Neutrophil (primary cell): Measurements from ENCODE around the gene ITGA1.

Experiments used
- H3K27ac ChIP-seq: fragments of 200-600 bp; sonication (generic); 2 replicates; pipeline ENCODE4 v1.5.1; 2016; ENCODE audit warnings: mild to moderate bottlenecking, moderate library complexity
- H3K27me3 ChIP-seq: fragments of 200-600 bp; sonication (generic); 2 replicates; pipeline ENCODE4 v1.6.0; 2016; ENCODE audit warnings: mild to moderate bottlenecking
- H3K36me3 ChIP-seq: fragments of 200-600 bp; sonication (generic); 2 replicates; pipeline ENCODE4 v1.5.1; 2017
- H3K4me1 ChIP-seq, 2 experiments: fragments of 200-600 bp in 1 of 2; sonication (generic) in 1 of 2; 1 replicate in 1 of 2; 2 replicates in 1 of 2; pipeline versions ENCODE4 v1.5.1 to v1.6.1; 2013 to 2016; ENCODE audit warnings: low read depth in 1 of 2, low read length in 1 of 2, mild to moderate bottlenecking in 1 of 2, moderate library complexity in 1 of 2; ENCODE audit not compliant: control insufficient read depth in 1 of 2, insufficient read depth in 1 of 2
- H3K4me3 ChIP-seq, 2 experiments: fragments of 200-600 bp in 1 of 2; sonication (generic) in 1 of 2; 1 replicate in 1 of 2; 2 replicates in 1 of 2; pipeline ENCODE4 v1.5.1; 2013 to 2016; ENCODE audit warnings: low read depth in 1 of 2, low read length in 1 of 2, mild to moderate bottlenecking in 1 of 2, moderate library complexity in 1 of 2
- H3K9me3 ChIP-seq: fragments of 200-600 bp; sonication (generic); 2 replicates; pipeline ENCODE4 v1.5.1; 2016
- TF ChIP-seq, protein P1 (sequence below): fragments of 200-600 bp; sonication (generic); IDR thresholded peaks from 2 replicates; pipeline ENCODE4 v1.5.1; 2016; ENCODE audit warnings: antibody characterized with exemption

The ITGA1 gene

DNA sequence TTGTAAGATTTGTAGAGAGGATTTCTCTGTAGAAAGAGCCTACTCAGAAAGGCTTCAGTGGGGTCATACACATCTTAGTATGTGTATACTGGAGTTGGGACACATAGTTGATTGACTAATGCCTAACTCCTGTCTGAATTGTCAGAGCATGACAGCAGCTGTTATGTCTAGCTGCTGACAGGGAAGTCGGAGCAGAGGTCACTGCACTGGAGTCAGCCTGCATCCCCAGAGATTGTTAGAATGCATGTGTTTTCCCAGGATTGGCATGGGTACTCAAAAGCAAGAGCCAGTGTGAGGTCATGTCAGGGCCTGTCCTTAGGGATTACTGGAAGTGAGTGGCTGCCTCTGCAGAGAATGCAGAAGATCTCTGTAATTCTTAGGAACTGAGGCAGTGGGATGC is 82.7 kb downstream of the ITGA1 start:
- H3K27ac ChIP-seq, result no peak overlapping the region
- no peaks in the 10 kb centered on the region for H3K27me3 ChIP-seq
- no peaks in the 10 kb centered on the region for H3K36me3 ChIP-seq
- H3K9me3 ChIP-seq, result no peaks in the 10 kb centered on the region
- no peak overlapping the region for H3K4me3 ChIP-seq
- H3K4me1 ChIP-seq, result no peaks in the 10 kb centered on the region
- TF ChIP-seq, protein P1, sequence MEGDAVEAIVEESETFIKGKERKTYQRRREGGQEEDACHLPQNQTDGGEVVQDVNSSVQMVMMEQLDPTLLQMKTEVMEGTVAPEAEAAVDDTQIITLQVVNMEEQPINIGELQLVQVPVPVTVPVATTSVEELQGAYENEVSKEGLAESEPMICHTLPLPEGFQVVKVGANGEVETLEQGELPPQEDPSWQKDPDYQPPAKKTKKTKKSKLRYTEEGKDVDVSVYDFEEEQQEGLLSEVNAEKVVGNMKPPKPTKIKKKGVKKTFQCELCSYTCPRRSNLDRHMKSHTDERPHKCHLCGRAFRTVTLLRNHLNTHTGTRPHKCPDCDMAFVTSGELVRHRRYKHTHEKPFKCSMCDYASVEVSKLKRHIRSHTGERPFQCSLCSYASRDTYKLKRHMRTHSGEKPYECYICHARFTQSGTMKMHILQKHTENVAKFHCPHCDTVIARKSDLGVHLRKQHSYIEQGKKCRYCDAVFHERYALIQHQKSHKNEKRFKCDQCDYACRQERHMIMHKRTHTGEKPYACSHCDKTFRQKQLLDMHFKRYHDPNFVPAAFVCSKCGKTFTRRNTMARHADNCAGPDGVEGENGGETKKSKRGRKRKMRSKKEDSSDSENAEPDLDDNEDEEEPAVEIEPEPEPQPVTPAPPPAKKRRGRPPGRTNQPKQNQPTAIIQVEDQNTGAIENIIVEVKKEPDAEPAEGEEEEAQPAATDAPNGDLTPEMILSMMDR, result no peak

DNA sequence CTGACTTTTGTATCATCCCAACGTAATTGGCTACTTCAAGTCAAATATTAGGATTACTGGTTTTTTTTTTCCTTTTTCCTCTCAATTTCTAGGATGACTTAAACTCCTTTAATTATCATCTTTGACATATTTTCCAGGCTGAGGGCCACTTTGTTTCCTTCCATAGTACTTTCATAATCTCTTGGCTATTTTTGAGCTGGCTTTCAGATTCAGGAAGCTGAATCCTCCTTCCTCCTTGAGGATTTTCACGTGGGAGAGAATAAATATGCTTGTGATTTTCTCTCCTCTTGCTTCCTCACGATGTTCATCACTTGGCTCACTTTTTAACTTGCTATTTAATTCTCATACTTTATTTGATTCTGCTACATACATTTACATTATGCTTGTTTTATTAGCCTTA is 88.1 kb downstream of the ITGA1 start:
- H3K4me1 ChIP-seq, result no peaks in the 10 kb centered on the region
- TF ChIP-seq, protein P1, result no peak
- H3K36me3 ChIP-seq, result no peaks in the 10 kb centered on the region
- no peaks in the 10 kb centered on the region for H3K9me3 ChIP-seq
- H3K27ac ChIP-seq, result no peak overlapping the region
- H3K27me3 ChIP-seq, result no peaks in the 10 kb centered on the region
- no peak overlapping the region for H3K4me3 ChIP-seq

DNA sequence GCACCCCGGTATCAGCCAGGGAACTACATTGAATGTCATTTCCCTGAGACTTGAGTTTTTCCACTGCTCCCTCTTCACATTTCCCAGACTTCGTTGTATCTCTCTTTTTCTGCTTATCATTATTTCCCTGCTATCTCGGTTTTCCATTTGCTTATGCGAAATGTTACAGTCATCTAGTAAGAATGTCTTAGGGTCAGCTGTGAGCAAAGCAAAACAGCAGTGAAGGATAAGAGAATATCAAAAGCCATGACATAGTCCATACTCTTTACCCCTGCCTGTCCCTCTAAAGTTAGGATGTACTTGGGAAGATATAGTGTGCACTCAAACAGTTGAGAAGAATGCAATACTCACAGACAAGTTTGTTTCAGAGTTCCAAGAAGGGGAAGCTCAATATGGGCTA is 88.7 kb downstream of the ITGA1 start:
- H3K4me1 ChIP-seq, result no peaks in the 10 kb centered on the region
- H3K27me3 ChIP-seq, result no peaks in the 10 kb centered on the region
- no peaks in the 10 kb centered on the region for H3K36me3 ChIP-seq
- no peak overlapping the region for H3K4me3 ChIP-seq
- no peak overlapping the region for H3K27ac ChIP-seq
- H3K9me3 ChIP-seq, result no peaks in the 10 kb centered on the region
- TF ChIP-seq, protein P1, result no peak

DNA sequence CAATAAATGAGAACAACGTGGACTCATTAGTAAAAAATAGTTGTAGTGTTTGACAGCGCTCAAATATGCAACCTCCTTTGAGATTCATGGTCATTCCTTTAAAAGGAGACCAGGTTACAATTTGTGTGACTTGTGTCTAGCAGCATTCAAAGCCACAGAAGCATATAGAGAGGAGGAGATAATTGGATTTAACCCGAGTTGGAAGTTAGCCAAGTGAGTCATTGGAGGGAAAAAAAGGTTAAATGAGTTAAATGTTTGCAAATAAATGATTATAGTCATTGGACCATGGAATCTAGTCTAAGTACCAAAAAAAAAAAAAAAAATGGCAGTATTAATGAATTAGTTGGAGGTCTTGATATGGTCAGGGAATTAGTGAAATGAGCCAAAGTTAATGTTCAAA is 90.9 kb downstream of the ITGA1 start:
- Histone ChIP-seq H3K4me3 (no peak overlapping the region), H3K36me3 (no peaks in the 10 kb centered on the region), H3K27ac (no peak overlapping the region), H3K27me3 (no peaks in the 10 kb centered on the region), H3K4me1 (no peaks in the 10 kb centered on the region), H3K9me3 (no peaks in the 10 kb centered on the region)
- TF ChIP-seq, protein P1, result no peak

DNA sequence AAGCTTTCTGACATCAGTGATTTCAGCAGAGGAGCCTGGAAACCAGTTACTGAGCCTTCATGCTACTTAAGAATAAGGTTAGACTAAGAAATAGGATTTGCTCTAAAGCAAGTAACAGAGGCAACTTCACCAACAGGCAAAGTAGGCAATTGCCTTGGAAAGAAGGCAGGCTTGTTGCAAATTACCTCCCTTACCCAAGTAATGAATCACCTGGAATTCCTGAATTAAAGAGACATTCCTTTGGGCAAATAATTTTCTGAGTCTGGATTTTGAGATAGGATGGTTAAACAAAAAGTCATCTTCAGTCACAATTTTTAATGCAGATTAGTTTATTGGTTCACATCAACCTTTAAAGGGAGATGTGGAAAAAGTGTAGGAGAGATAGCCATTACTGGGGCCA is 92.8 kb downstream of the ITGA1 start:
- Histone ChIP-seq H3K27ac (no peak overlapping the region), H3K4me3 (no peak overlapping the region), H3K4me1 (no peaks in the 10 kb centered on the region), H3K36me3 (no peaks in the 10 kb centered on the region), H3K9me3 (no peaks in the 10 kb centered on the region), H3K27me3 (no peaks in the 10 kb centered on the region)
- TF ChIP-seq, protein P1, result no peak

DNA sequence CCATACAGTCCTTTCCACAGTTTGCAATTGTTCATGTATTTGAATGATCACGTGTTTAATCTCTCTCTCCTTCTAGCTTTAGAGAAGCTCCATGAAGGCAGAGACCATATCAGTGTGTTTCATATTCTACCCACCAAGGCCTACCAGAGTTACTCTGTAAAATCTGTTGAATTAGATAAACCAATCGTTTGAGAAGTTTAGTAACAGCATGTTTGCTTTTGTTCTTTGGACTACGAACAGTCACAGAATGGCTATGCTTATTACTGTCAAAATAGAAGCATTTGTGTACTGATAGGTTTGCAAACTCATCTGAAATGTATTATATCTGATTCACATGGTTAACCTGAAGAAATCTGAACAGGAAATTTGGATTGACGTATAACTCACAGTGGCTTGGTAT is 93.8 kb downstream of the ITGA1 start:
- H3K27ac ChIP-seq, result no peak overlapping the region
- TF ChIP-seq, protein P1, result no peak
- H3K4me3 ChIP-seq, result no peak overlapping the region
- no peaks in the 10 kb centered on the region for H3K36me3 ChIP-seq
- H3K27me3 ChIP-seq, result no peaks in the 10 kb centered on the region
- H3K4me1 ChIP-seq, result no peaks in the 10 kb centered on the region
- H3K9me3 ChIP-seq, result no peaks in the 10 kb centered on the region
